Measurements from ENCODE around the gene COPS4.

COPS4 gene

GRCh38 chr4:83115656-83116285, 80.8 kb downstream of the COPS4 start:
- H3K4me3 ChIP-seq (ENCODE audit: low read length), result no peak overlapping the region
- peaks cover 14% of the 10 kb centered on the region for H3K4me1 ChIP-seq (ENCODE audit: control insufficient read depth, insufficient read depth, low read length)
- H3K9me3 ChIP-seq (ENCODE audit: control insufficient read depth, low read length), result no peaks in the 10 kb centered on the region
- H3K27me3 ChIP-seq (ENCODE audit: control insufficient read depth, insufficient read depth, low read length), result no peaks in the 10 kb centered on the region
- H3K9ac ChIP-seq (ENCODE audit: low read length), result no peak overlapping the region
- H3K36me3 ChIP-seq (ENCODE audit: control insufficient read depth, insufficient read depth, low read length), result no peaks in the 10 kb centered on the region

DNA sequence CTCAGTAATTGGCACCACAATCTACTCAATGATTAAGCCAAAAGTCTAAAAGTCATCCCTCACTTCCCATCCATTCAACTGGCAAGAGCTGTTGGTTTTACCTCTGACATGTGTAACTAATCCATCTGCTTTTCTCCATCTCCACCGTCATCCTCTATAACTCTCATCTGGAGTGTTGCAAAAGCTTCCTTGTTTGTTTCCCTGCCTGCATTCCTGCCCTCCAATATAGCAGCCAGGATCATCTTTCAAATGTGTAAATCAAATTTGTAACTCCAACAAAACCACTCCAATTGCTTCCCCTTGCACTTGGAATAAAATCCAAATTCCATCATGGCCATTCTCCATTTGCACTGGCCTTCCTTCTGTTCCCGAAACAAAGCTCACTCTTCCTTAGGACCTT, 83.9 kb downstream of the COPS4 start:
- Histone ChIP-seq H3K9me3 (ENCODE audit: control insufficient read depth, low read length) (no peaks in the 10 kb centered on the region), H3K4me1 (ENCODE audit: control insufficient read depth, insufficient read depth, low read length) (peaks cover 4% of the 10 kb centered on the region), H3K4me3 (ENCODE audit: low read length) (no peak overlapping the region), H3K27me3 (ENCODE audit: control insufficient read depth, insufficient read depth, low read length) (no peaks in the 10 kb centered on the region), H3K36me3 (ENCODE audit: control insufficient read depth, insufficient read depth, low read length) (no peaks in the 10 kb centered on the region), H3K9ac (ENCODE audit: low read length) (no peak overlapping the region)

DNA sequence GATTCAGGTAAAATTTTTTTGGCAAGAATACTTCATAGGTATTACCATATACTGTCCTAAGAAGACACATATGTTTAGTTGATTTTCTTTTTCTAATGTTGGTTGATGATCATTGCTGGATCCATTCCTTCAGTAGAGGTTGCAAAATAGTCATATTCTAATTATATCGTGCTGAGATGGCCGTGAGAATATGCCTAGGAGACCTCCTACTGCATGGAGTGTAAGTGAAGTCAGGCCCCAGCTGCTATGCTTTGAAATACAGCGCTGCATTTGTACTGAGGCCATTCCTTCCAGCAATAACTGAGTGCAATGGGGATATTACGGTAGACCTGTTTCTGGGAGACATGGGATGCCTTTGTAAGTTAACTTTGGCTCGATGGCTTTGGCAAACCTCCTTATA, 86.3 kb downstream of the COPS4 start:
- Histone ChIP-seq H3K4me1 (ENCODE audit: control insufficient read depth, insufficient read depth, low read length) (peaks cover 7% of the 10 kb centered on the region), H3K9ac (ENCODE audit: low read length) (no peak overlapping the region), H3K4me3 (ENCODE audit: low read length) (no peak overlapping the region), H3K9me3 (ENCODE audit: control insufficient read depth, low read length) (no peaks in the 10 kb centered on the region), H3K27me3 (ENCODE audit: control insufficient read depth, insufficient read depth, low read length) (no peaks in the 10 kb centered on the region), H3K36me3 (ENCODE audit: control insufficient read depth, insufficient read depth, low read length) (no peaks in the 10 kb centered on the region)

- Histone ChIP-seq H3K4me1 (ENCODE audit: control insufficient read depth, insufficient read depth, low read length) (peaks cover 15% of the 10 kb centered on the region), H3K9ac (ENCODE audit: low read length) (no peak overlapping the region), H3K4me3 (ENCODE audit: low read length) (no peak overlapping the region), H3K36me3 (ENCODE audit: control insufficient read depth, insufficient read depth, low read length) (no peaks in the 10 kb centered on the region), H3K9me3 (ENCODE audit: control insufficient read depth, low read length) (no peaks in the 10 kb centered on the region), H3K27me3 (ENCODE audit: control insufficient read depth, insufficient read depth, low read length) (no peaks in the 10 kb centered on the region)
Observed at GRCh38 chr4:83124111-83124780, 89.3 kb downstream of the COPS4 start.

Measured in mucosa of stomach (tissue), 1 donor.